Kidney (tissue), 14 donors: ENCODE measurements around the gene ASAH2B. TPM values are rescaled to one million over a fixed set of nuclear protein-coding genes. Genes with fewer than 3 reads are reported as not detected.
A peak's percentile ranks its signal among the peaks of the same experiment; 100 is the strongest.

Experiments used
- DNase-seq, 5 donors: peaks; one replicate each; pipeline ENCODE4 v3.0.0-alpha.2; 2013 to 2020
- FAIRE-seq: peaks from 2 replicates; lab custom pipeline; 2012; peaks lifted over from hg19 to GRCh38; lab: Jason Lieb, UNC
- H3K27ac ChIP-seq, 2 donors: one replicate each; pipeline ENCODE4 v1.7.0; 2013; ENCODE audit warnings: low read depth in 2 of 2, low read length in 2 of 2, inconsistent platforms in 1 of 2
- H3K27me3 ChIP-seq: one replicate; pipeline ENCODE4 v1.7.1; 2013; ENCODE audit warnings: low read length, inconsistent platforms; ENCODE audit not compliant: control insufficient read depth, insufficient read depth
- H3K36me3 ChIP-seq, 3 donors: one replicate each; pipeline versions ENCODE4 v1.7.0 to v1.7.1; 2013; ENCODE audit warnings: low read length in 3 of 3, control low read depth in 1 of 3, inconsistent platforms in 1 of 3; ENCODE audit not compliant: insufficient read depth in 3 of 3, control insufficient read depth in 2 of 3
- H3K4me1 ChIP-seq, 3 donors: one replicate each; pipeline versions ENCODE4 v1.7.0 to v1.7.1; 2013; ENCODE audit warnings: low read length in 3 of 3, inconsistent platforms in 1 of 3, low read depth in 1 of 3; ENCODE audit not compliant: control insufficient read depth in 2 of 3, insufficient read depth in 2 of 3
- H3K4me3 ChIP-seq, 3 donors: one replicate each; pipeline versions ENCODE4 v1.7.0 to v1.8.1; 2013; ENCODE audit warnings: low read length in 3 of 3, control low read depth in 1 of 3, inconsistent platforms in 1 of 3
- H3K9ac ChIP-seq, 3 donors: one replicate each; pipeline versions ENCODE4 v1.7.0 to v1.7.1; 2013; ENCODE audit warnings: low read length in 3 of 3, control low read depth in 1 of 3, inconsistent platforms in 1 of 3
- H3K9me3 ChIP-seq, 3 donors: one replicate each; pipeline versions ENCODE4 v1.7.0 to v1.7.1; 2013; ENCODE audit warnings: low read length in 3 of 3, control low read depth in 1 of 3, inconsistent platforms in 1 of 3; ENCODE audit not compliant: control insufficient read depth in 2 of 3, insufficient read depth in 1 of 3
- intact Hi-C: fragments of 100-400 bp; cut with DNase I; formaldehyde crosslinking; loops from one replicate; pipeline ENCODE4 v1.11.1; 2022
- polyA plus RNA-seq: library from polyadenylated mRNA; stranded (reverse); fragments of 350-450 nt; fragmentation: Illumina TruSeq; extraction: RNeasy Lipid Tissue Mini Kit (QIAGEN cat#74804); gene quantifications from one replicate; pipeline ENCODE4 v1.2.3, GENCODE V29; 2014; ENCODE audit warnings: low read depth, low replicate concordance; ENCODE audit not compliant: insufficient read depth
- total RNA-seq: library from RNA; stranded (reverse); fragmentation: NEBNext Ultra II Directional; extraction: Animal tissue kit (Norgen Biotek cat#: 25700); gene quantifications from one replicate; pipeline ENCODE4 v1.2.1, GENCODE V29; 2021
- TF ChIP-seq, protein P1 (sequence below): IDR thresholded peaks from 3 replicates; pipeline ENCODE4 v1.5.1; 2012; ENCODE audit warnings: mild to moderate bottlenecking, moderate library complexity, borderline replicate concordance; ENCODE audit not compliant: insufficient read depth; ENCODE audit errors: extremely low read depth
- donor health status: control.
- donor health status: control.
- donor health status: control.
- donor health status: control.
- donor health status: control.
- donor health status: DM: yes; HTN: yes; CAD: no.
- donor health status: Normal renal cell carcinoma (clear cell type).

ASAH2B gene
- total and polyA plus RNA-seq, 2 donors from 2014 or later = 3.6 to 5.2 TPM

GRCh38 chr10:50788951-50789945 lies 49.5 kb downstream of the ASAH2B start:
- Histone ChIP-seq H3K27ac (no peak overlapping the region), H3K4me3 (no peak overlapping the region), H3K9ac (no peak overlapping the region), H3K36me3 (no peaks in the 10 kb centered on the region), H3K27me3 (no peaks in the 10 kb centered on the region), H3K4me1 (no peaks in the 10 kb centered on the region), H3K9me3 (no peaks in the 10 kb centered on the region)
- DNase-seq = peak in 2 of 5 donors; percentile 44 to 64
- intact Hi-C loops = no loop called here
- TF ChIP-seq, protein P1, sequence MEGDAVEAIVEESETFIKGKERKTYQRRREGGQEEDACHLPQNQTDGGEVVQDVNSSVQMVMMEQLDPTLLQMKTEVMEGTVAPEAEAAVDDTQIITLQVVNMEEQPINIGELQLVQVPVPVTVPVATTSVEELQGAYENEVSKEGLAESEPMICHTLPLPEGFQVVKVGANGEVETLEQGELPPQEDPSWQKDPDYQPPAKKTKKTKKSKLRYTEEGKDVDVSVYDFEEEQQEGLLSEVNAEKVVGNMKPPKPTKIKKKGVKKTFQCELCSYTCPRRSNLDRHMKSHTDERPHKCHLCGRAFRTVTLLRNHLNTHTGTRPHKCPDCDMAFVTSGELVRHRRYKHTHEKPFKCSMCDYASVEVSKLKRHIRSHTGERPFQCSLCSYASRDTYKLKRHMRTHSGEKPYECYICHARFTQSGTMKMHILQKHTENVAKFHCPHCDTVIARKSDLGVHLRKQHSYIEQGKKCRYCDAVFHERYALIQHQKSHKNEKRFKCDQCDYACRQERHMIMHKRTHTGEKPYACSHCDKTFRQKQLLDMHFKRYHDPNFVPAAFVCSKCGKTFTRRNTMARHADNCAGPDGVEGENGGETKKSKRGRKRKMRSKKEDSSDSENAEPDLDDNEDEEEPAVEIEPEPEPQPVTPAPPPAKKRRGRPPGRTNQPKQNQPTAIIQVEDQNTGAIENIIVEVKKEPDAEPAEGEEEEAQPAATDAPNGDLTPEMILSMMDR = peak; percentile 17
- FAIRE-seq = peak; percentile 62

GRCh38 chr10:50794490-50794889 lies 54.8 kb downstream of the ASAH2B start:
- no peak for DNase-seq
- intact Hi-C loops = no loop called here
- FAIRE-seq = no peak

GRCh38 chr10:50796693-50797092 lies 57.0 kb downstream of the ASAH2B start:
- Histone ChIP-seq H3K4me1 (no peaks in the 10 kb centered on the region), H3K27ac (no peak overlapping the region), H3K9ac (no peak overlapping the region), H3K9me3 (no peaks in the 10 kb centered on the region), H3K4me3 (no peak overlapping the region), H3K36me3 (no peaks in the 10 kb centered on the region), H3K27me3 (no peaks in the 10 kb centered on the region)
- FAIRE-seq = no peak
- TF ChIP-seq, protein P1 = no peak
- DNase-seq = no peak
- intact Hi-C loops = no loop called here

More at GRCh38 chr10:50794490-50794889, 54.8 kb downstream of the ASAH2B start:
- H3K4me3 ChIP-seq = no peak overlapping the region
- no peaks in the 10 kb centered on the region for H3K9me3 ChIP-seq
- H3K27ac ChIP-seq = no peak overlapping the region
- no peaks in the 10 kb centered on the region for H3K36me3 ChIP-seq
- TF ChIP-seq, protein P1 = no peak
- H3K4me1 ChIP-seq = no peaks in the 10 kb centered on the region
- no peaks in the 10 kb centered on the region for H3K27me3 ChIP-seq
- H3K9ac ChIP-seq = no peak overlapping the region
